Myocyte (in vitro differentiated cells): ENCODE results near the gene CCDC6. TPM values are rescaled to one million over a fixed set of nuclear protein-coding genes. Genes with fewer than 3 reads are reported as not detected.

Experiments
- DNase-seq: peaks from one replicate; pipeline ENCODE4 v3.0.0-alpha.2; 2012; ENCODE audit warnings: low read depth
- total RNA-seq: library from RNA; depleted of rRNA; stranded (reverse); fragments of >200 nt; gene quantifications from 2 replicates; pipeline ENCODE4 v1.2.3, GENCODE V29; 2014

The CCDC6 gene
- total RNA-seq, 1 donor from 2014 or later, result 19.4 TPM

- no peak for DNase-seq
These were observed 53.7 kb downstream of the CCDC6 start for GRCh38 chr10:59852670-59853069.

GRCh38 chr10:59851864-59852263 is 54.5 kb downstream of the CCDC6 start:
- DNase-seq, result no peak

GRCh38 chr10:59847888-59848287 is 58.5 kb downstream of the CCDC6 start:
- no peak for DNase-seq

- DNase-seq, result no peak
These were observed 59.0 kb downstream of the CCDC6 start for GRCh38 chr10:59847326-59847725.

GRCh38 chr10:59844436-59844835 is 61.9 kb downstream of the CCDC6 start:
- peak; percentile 55 for DNase-seq

- DNase-seq, result no peak
These were observed 62.6 kb downstream of the CCDC6 start for GRCh38 chr10:59843748-59844147.

GRCh38 chr10:59839576-59839975 is 66.8 kb downstream of the CCDC6 start:
- peak; percentile 66 for DNase-seq

GRCh38 chr10:59838085-59838789 is 68.1 kb downstream of the CCDC6 start:
- DNase-seq, result peak; percentile 63

GRCh38 chr10:59833810-59834209 is 72.5 kb downstream of the CCDC6 start:
- DNase-seq, result no peak

GRCh38 chr10:59832506-59832905 is 73.8 kb downstream of the CCDC6 start:
- DNase-seq, result no peak

- DNase-seq, result no peak
These were observed 74.5 kb downstream of the CCDC6 start for GRCh38 chr10:59831658-59832503.

- DNase-seq, result peak; percentile 70
These were observed 75.6 kb downstream of the CCDC6 start for GRCh38 chr10:59830601-59831259.

GRCh38 chr10:59829601-59830000 is 76.8 kb downstream of the CCDC6 start:
- DNase-seq, result no peak

- no peak for DNase-seq
These were observed 77.3 kb downstream of the CCDC6 start for GRCh38 chr10:59829024-59829423.

- DNase-seq, result no peak
These were observed 80.4 kb downstream of the CCDC6 start for GRCh38 chr10:59825932-59826331.

GRCh38 chr10:59823751-59824150 is 82.6 kb downstream of the CCDC6 start:
- no peak for DNase-seq

GRCh38 chr10:59823111-59823510 is 83.2 kb downstream of the CCDC6 start:
- no peak for DNase-seq

GRCh38 chr10:59820471-59820870 is 85.9 kb downstream of the CCDC6 start:
- DNase-seq, result no peak

- DNase-seq, result no peak
These were observed 86.7 kb downstream of the CCDC6 start for GRCh38 chr10:59819683-59820082.

GRCh38 chr10:59819265-59819664 is 87.1 kb downstream of the CCDC6 start:
- DNase-seq, result no peak

GRCh38 chr10:59817773-59818172 is 88.6 kb downstream of the CCDC6 start:
- DNase-seq, result peak; percentile 66

- DNase-seq, result no peak
These were observed 91.5 kb downstream of the CCDC6 start for GRCh38 chr10:59814878-59815277.
